Activated T-cell treated with anti-CD3 and anti-CD28 coated beads, Interleukin-2, amount 50 U/mL, for 24 hours (primary cell): ENCODE data around the gene EFCAB14.
"Not testable (repeated sequence)": the region's sequence is repeated elsewhere in the genome, so short reads cannot be mapped to it uniquely, and the experiment has no call there.

Experiments
- DNase-seq: peaks from one replicate; pipeline ENCODE4 v3.0.0-alpha.2; 2020
- H3K27ac Mint-ChIP-seq: 2 replicates; pipeline ENCODE4 v1.8.0; 2020; ENCODE audit warnings: mild to moderate bottlenecking, mixed read lengths
- H3K27me3 Mint-ChIP-seq: 2 replicates; pipeline ENCODE4 v1.8.0; 2020; ENCODE audit warnings: mixed read lengths
- H3K36me3 Mint-ChIP-seq: 2 replicates; pipeline ENCODE4 v1.8.0; 2020; ENCODE audit warnings: low read depth, mixed read lengths
- H3K4me1 Mint-ChIP-seq: 2 replicates; pipeline ENCODE4 v1.8.0; 2020; ENCODE audit warnings: low read depth, mixed read lengths
- H3K4me3 Mint-ChIP-seq: 2 replicates; pipeline ENCODE4 v1.8.0; 2020; ENCODE audit warnings: mild to moderate bottlenecking, moderate library complexity, mixed read lengths
- H3K9me3 Mint-ChIP-seq: 2 replicates; pipeline ENCODE4 v1.8.0; 2020; ENCODE audit warnings: mixed read lengths

The EFCAB14 gene

DNA sequence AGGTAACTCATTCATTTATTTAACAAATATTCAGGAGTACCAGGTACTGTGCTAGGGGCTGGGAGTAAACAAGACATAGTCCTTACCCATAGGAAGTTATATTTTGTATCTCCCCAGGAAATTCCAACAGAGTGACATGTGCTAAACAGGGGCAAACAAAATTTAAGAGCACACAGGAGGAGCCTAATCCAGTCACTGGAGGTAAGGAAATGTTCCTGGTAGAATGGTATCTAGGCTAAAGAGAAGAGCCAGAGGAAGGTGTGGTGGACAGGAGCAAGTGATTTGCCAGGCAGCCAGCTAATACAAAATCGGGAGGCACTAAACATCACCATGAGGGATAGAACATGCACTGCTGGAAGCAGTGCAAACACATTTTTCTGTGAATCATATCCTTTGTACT lies 36.9 kb downstream of the EFCAB14 start:
- H3K36me3 Mint-ChIP-seq: peaks cover 95% of the 10 kb centered on the region
- DNase-seq: no peak
- H3K27ac Mint-ChIP-seq: no peak overlapping the region

DNA sequence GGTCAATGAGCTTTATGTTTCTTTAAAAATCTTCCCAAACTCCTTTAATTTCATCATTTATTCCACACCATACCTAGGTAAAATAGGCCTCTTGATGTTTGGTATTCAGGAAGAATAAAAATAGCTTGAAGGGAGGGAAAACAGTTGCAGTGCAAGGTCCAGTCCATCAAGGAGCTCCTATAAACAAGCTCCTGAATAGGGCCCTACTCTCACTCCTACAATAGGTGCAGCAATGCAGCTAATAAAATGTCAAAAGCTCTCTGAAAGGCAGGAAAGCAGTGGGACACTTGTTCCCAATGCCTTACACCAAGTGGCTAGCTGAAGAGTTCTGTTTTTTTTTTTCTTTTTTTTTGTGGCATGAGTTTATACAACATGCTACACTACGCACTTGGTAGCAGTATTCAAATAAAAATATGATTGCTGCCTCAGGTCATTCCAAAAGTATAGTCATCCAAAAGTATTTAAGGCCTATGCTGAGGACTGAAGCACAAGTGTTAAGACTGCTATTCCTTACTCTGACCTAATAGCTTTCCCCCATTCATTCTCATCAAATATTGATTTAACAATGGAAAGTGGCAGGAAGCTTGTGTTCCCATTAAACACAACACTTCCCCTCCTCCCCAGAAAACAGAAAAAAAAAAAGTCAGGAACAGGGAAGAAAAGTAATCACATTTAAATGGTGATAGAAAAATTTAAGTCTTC lies 37.4 kb downstream of the EFCAB14 start:
- H3K27ac Mint-ChIP-seq: peak overlapping the region; percentile 16
- H3K36me3 Mint-ChIP-seq: peaks cover 95% of the 10 kb centered on the region
- H3K27me3 Mint-ChIP-seq: no peaks in the 10 kb centered on the region

More for the DNA sequence above, 36.9 kb downstream of the EFCAB14 start:
- no peak overlapping the region for H3K4me3 Mint-ChIP-seq
- no peaks in the 10 kb centered on the region for H3K27me3 Mint-ChIP-seq
- peaks cover 16% of the 10 kb centered on the region for H3K4me1 Mint-ChIP-seq
- H3K9me3 Mint-ChIP-seq: no peaks in the 10 kb centered on the region

DNA sequence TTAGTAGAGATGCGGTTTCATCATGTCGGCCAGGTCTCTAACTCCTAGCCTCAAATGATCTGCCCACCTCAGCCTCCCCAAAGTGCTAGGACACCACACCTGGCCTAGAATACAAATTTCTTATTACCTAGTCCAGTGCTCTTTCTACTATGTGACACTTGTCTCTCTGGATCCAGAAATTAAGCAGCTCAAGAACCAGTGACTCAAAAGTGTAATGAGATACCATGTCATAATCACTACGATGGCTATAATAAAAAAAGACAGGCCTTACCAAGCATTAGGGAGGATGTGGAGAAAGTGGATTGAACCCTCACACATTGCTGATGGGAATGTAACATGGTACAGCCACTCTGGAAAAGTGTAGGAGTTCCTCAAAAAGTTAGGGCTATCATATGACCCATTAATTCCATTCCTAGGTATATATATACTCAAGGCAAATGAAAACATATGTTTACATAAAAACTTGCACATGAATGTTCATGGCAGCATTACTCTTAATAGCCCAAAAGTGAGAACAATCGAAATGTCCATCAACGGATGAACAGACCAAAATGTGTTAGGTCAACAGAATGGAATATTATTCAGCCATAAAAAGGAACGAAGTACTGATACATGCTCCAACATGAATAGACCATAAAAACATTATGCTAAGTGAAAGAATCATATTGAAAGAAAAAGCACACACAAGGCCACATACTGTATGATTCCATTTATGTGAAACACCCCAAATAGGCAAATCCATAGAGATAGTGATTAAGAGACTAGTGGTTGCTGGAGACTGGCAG lies 38.9 kb downstream of the EFCAB14 start:
- Mint-ChIP-seq H3K4me3 (no peak overlapping the region), H3K36me3 (peaks cover 95% of the 10 kb centered on the region), H3K27me3 (no peaks in the 10 kb centered on the region), H3K27ac (no peak overlapping the region), H3K4me1 (peaks cover 31% of the 10 kb centered on the region), H3K9me3 (no peaks in the 10 kb centered on the region)
- DNase-seq: no peak

More for the DNA sequence above, 37.4 kb downstream of the EFCAB14 start:
- H3K4me3 Mint-ChIP-seq: no peak overlapping the region
- no peak for DNase-seq
- peaks cover 19% of the 10 kb centered on the region for H3K4me1 Mint-ChIP-seq
- no peaks in the 10 kb centered on the region for H3K9me3 Mint-ChIP-seq

DNA sequence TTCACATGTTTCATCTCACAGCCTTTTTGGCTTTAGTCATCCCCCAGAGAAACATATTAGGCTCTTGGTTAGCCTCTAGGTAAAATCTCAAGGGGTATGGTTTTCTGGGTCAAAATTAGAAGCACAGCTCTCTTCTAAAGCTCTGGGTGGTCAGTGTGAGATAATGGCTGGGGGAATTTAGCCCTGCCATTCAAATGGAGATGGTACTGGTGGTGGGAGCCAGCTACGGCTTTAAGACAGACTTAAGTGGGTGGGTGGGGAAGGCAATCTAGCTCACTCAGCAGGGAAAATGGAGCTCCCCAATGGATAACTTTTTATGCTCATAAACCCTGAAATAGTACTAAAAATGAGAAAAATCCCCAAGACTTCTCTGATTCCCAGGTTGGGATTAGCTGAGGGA lies 41.6 kb downstream of the EFCAB14 start:
- peaks cover 96% of the 10 kb centered on the region for H3K36me3 Mint-ChIP-seq
- H3K4me3 Mint-ChIP-seq: no peak overlapping the region
- no peaks in the 10 kb centered on the region for H3K9me3 Mint-ChIP-seq
- no peaks in the 10 kb centered on the region for H3K27me3 Mint-ChIP-seq
- peak overlapping the region; percentile 89 for H3K27ac Mint-ChIP-seq
- no peak for DNase-seq
- H3K4me1 Mint-ChIP-seq: peaks cover 36% of the 10 kb centered on the region

DNA sequence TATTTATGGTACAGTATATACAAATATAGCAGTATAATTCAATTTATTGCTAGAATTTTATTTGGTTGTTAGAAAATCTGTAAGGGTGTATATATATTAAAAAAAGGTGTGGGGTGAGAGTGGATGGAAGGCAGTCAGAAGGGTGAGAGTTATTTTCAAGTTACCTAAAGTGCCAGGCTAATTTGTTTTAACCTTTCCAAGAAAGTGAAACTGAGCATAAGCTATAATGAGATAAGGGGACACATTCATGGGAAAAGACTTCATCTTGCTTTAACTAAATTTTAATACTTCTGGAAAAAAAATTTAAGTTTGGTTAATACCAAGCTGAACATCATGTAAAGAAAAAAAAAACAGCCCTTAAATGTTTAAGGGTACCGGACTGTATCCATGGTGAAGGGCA lies 42.4 kb downstream of the EFCAB14 start:
- Mint-ChIP-seq H3K4me1 (peaks cover 36% of the 10 kb centered on the region), H3K4me3 (no peak overlapping the region), H3K27me3 (no peaks in the 10 kb centered on the region), H3K36me3 (peaks cover 89% of the 10 kb centered on the region), H3K27ac (peak overlapping the region; percentile 89), H3K9me3 (no peaks in the 10 kb centered on the region)
- DNase-seq: no peak

DNA sequence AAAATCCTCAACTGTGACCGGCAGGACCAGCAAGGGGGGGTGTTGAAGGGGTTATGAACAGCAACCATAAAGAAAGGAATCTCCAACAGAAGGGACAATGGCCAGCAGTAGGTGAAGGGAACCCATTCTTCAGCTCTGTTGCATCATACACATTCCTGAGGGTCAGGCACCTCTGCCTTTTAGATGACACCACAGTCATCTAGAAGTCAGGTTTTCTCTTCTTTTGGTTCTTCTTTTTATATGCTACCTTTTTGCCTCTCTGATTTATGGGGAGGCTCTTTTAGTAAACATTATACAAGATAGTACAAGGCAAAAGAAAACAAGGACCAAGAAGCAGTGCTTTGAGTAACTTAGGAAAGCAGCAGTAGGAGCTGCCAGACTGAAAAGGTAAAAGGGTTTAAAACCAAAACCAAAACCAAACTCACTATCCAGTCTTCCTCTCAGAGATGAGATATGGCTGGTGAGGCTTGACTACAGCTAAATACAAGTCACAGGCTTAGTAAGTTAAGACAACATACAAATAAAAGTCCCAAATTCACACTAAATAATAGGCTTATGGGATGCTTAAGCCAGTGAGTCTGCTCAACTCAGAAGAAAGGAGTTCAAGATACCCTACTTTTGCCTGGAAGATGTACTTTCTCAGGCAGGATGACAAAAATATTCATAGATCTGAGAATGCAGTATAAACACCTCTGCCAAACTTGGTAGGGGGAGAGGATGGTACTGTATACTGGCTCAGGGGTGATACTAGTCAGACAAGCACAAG lies 43.2 kb downstream of the EFCAB14 start:
- no peaks in the 10 kb centered on the region for H3K9me3 Mint-ChIP-seq

DNA sequence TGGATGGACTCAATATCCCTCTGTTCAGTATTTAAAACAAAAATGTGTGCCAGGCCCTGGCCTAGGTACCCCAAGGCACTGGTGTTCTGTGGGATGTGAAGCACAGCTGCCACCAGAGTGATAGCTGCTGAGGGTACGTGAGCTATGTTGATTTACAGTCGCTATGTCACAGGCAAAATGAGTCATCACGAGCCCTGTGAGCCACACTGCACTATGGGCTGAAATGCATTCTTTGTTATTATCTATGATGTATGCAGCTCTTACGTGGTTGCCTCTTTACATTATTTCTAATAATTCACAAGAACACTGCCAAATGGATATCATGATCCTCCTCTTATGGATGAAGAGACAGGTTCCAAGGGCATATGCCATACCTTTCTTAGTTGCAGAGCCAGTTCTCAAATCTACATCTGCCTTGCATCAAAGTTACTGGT lies 45.1 kb downstream of the EFCAB14 start:
- H3K4me1 Mint-ChIP-seq: peaks cover 36% of the 10 kb centered on the region
- peak overlapping the region; percentile 52 for H3K27ac Mint-ChIP-seq
- no peaks in the 10 kb centered on the region for H3K27me3 Mint-ChIP-seq
- no peak overlapping the region for H3K4me3 Mint-ChIP-seq
- no peaks in the 10 kb centered on the region for H3K9me3 Mint-ChIP-seq
- DNase-seq: peak; percentile 31
- H3K36me3 Mint-ChIP-seq: peaks cover 64% of the 10 kb centered on the region

More for the DNA sequence above, 43.2 kb downstream of the EFCAB14 start:
- no peaks in the 10 kb centered on the region for H3K27me3 Mint-ChIP-seq
- H3K36me3 Mint-ChIP-seq: peaks cover 81% of the 10 kb centered on the region
- peak overlapping the region; percentile 89 for H3K27ac Mint-ChIP-seq
- no peak overlapping the region for H3K4me3 Mint-ChIP-seq
- DNase-seq: no peak
- H3K4me1 Mint-ChIP-seq: peaks cover 36% of the 10 kb centered on the region

DNA sequence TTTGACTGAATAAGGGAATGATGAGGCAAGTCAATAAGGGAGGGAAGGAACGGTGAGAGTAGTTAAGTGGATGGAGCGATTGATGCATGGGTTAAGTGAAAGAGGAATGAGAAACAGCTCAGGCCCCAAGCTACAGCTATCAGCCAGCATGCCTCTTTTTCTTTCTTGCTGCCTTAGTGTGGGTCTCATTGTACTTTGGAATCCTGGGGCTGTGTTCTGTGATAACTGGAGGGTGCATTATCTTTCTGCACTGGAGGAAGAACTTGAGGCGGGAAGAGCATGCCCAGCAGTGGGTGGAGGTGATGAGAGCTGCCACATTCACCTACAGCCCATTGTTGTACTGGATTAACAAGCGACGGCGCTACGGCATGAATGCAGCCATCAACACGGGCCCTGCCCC lies 46.2 kb downstream of the EFCAB14 start:
- Mint-ChIP-seq H3K36me3 (peaks cover 54% of the 10 kb centered on the region), H3K4me3 (no peak overlapping the region), H3K4me1 (peaks cover 34% of the 10 kb centered on the region), H3K27me3 (no peaks in the 10 kb centered on the region), H3K27ac (peak overlapping the region; percentile 54), H3K9me3 (no peaks in the 10 kb centered on the region)
- DNase-seq: no peak

DNA sequence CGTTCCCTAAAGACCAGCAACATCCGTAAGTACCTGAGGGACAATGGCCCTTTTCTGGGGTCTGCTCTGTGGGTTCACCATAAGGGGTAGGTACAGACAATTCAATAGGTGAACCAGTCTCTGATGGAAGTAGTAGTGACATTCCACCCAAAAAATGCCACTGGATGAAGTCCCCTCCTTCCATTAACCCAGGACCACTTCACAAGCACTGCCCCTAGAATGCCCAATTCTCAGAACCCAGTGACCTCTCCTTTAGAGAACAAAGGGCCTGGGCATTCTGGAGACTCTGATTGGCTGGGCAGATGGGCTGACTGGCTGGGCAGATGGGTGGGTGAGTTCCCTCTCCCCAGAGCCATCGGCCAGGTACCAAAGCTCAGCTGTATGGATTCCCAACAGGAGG lies 47.4 kb downstream of the EFCAB14 start, which contains the start of gene TEX38:
TSS of gene TEX38 (plus strand) at position 301 of the 400 bp plus-strand sequence. CDS start at position 382, 81 bp downstream.
- Mint-ChIP-seq H3K4me3 (no peak within 1 kb of the TSS), H3K9me3 (no peaks in the 10 kb centered on the region), H3K27me3 (no peaks in the 10 kb centered on the region), H3K36me3 (peaks cover 51% of the 10 kb centered on the region), H3K27ac (peak within 1 kb of the TSS; percentile 54), H3K4me1 (peaks cover 33% of the 10 kb centered on the region)
- no peak for DNase-seq

DNA sequence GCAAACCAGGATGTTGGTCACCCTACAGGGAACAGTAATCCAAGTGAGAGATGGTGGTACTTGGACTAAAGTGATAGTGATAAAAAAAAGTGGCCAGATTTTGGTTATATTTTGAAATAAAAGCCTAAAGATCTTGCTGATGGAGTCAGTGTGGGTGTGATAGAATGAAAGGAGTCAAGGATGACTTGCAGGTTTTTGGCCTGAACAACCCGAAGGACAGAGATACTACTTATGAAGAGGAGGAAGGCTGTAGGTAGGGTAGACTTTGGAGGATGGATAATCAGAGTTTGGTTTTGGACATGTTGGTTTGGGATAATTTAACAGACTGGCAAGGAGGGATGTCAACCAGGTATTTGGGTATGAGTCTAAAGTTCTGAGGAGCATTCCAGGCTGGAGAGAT lies 48.8 kb downstream of the EFCAB14 start:
- no peak for DNase-seq
- Mint-ChIP-seq H3K4me3 (no peak overlapping the region), H3K36me3 (peaks cover 44% of the 10 kb centered on the region), H3K9me3 (no peaks in the 10 kb centered on the region), H3K27ac (no peak overlapping the region), H3K27me3 (no peaks in the 10 kb centered on the region), H3K4me1 (peaks cover 26% of the 10 kb centered on the region)

DNA sequence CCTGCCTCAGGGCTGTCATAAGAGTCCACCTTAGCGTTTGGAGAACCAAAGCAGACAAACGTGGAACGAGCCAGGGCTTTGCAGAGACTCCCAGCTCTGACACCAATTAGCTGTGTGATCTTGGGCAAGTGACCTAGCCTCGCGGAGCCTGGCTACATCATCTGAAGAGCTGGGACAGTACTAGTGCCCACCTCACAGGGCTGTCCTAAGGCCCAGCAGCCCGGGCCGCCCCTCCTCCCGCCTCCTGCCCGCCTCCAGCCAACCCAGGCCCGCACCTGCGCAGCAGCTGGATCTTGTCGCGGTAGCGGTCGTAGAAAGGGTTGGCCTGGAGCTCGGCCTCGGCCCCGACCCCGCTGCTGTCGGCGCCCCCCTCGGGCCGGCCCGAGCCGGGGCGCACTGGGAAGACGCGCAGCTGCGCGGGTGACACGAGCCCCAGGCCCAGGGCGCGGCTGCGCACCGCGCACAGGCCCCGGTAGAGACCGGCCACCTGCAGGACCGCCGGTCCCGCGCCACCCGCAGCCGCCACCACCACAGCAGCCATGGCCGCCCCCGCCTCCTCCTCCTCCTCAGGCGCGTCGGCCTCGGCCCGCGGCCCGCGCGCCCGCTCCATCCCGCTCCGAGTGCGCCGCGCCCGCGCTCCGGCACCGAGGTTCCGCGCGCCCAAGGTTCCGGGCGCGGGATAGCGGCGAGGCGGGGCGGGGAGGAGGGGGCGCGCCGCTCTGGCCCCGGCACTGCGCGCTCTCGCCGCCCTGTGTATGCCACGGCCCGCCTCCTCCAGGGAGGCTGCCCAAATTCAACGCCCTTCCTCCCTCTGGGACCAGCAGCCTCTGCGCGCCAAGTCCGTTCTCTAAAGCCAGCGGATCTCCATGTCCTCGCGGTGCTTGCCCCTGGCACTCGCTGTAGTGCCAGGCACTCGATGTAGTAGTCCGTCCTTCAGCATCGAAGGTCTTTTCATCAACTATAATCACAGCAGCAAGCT lies 50.8 kb downstream of the EFCAB14 start, which contains the start of gene ATPAF1:
TSS of gene ATPAF1 (minus strand) at position 583 of the 979 bp plus-strand sequence. CDS start at position 541, 42 bp downstream.
- Mint-ChIP-seq H3K36me3 (peaks cover 44% of the 10 kb centered on the region), H3K4me3 (no peak within 1 kb of the TSS), H3K4me1 (peaks cover 20% of the 10 kb centered on the region), H3K9me3 (no peaks in the 10 kb centered on the region), H3K27ac (peak within 1 kb of the TSS; percentile 10), H3K27me3 (no peaks in the 10 kb centered on the region)
- DNase-seq: peak; percentile 79

DNA sequence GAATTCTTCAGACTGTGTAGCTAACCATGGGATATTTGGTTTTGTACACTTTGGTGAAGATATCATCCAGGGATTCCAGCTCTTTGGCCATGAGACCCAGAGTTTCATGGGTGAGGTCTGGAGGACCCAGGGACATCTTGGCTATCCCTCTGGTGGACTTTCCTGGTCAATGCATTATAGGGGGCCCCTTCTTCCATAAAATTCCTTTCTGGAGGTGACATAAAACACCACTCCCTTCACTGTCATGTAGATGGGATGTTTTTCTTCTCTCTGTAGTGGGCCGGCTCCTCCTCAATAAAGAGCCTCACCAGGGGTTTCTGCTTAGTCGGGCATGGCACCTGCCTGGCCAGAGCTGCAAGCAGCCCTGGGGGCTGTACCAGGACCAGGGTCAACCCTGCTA lies 52.9 kb downstream of the EFCAB14 start:
- Mint-ChIP-seq H3K27ac (no peak overlapping the region), H3K9me3 (no peaks in the 10 kb centered on the region), H3K27me3 (no peaks in the 10 kb centered on the region), H3K4me3 (no peak overlapping the region), H3K36me3 (peaks cover 43% of the 10 kb centered on the region), H3K4me1 (peaks cover 20% of the 10 kb centered on the region)
- no peak for DNase-seq

DNA sequence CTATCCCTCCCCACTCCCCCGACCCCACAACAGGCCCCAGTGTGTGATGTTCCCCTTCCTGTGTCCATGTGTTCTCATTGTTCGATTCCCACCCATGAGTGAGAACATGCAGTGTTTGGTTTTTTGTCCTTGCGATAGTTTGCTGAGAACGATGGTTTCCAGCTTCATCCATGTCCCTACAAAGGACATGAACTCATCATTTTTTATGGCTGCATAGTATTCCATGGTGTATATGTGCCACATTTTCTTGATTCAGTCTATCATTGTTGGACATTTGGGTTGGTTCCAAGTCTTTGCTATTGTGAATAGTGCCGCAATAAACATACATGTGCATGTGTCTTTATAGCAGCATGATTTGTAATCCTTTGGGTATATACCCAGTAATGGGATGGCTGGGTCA lies 56.0 kb downstream of the EFCAB14 start:
- peaks cover 63% of the 10 kb centered on the region for H3K36me3 Mint-ChIP-seq
- H3K27ac Mint-ChIP-seq, H3K27me3 Mint-ChIP-seq: not testable (repeated sequence)

More for the DNA sequence above, 56.0 kb downstream of the EFCAB14 start:
- not testable (repeated sequence) for H3K4me3 Mint-ChIP-seq, DNase-seq, H3K9me3 Mint-ChIP-seq
- peaks cover 38% of the 10 kb centered on the region for H3K4me1 Mint-ChIP-seq
